ENCODE results near the gene AGAP2. TPM values are rescaled to one million over a fixed set of nuclear protein-coding genes. Genes with fewer than 3 reads are reported as not detected.

Gene AGAP2
- total and polyA plus RNA-seq, 9 of the 15 experiments (the other 6 are each of a cell fraction or from before 2014, with no cell fraction given) = 0.04 to 0.77 (median 0.28) TPM; not detected in 1

GRCh38 chr12:57766464-57767304, 28.1 kb upstream of the AGAP2 start, which contains the start of gene CYP27B1 (continued):
- TF ChIP-seq HNRNPUL1 (IDR thresholded peaks at IDR 0.05; ENCODE audit: low read length) (no peak), RFX5 (IDR thresholded peaks at IDR 0.05; ENCODE audit: low read depth, low read length) (no peak), ZBTB5 (IDR thresholded peaks at IDR 0.05) (peak; percentile 67), JUND (IDR thresholded peaks at IDR 0.05; ENCODE audit: borderline replicate concordance, low read depth, low read length) (no peak), JUND (tag; IDR thresholded peaks at IDR 0.05; ENCODE audit: borderline replicate concordance, low read depth, low read length) (no peak), CXXC5 (CRISPR knock-in tag; IDR thresholded peaks at IDR 0.05) (no peak), MGA (IDR thresholded peaks at IDR 0.05) (no peak), CTCF (IDR thresholded peaks at IDR 0.05 in 2 of 3, conservative IDR thresholded peaks at IDR 0.05 in 1 of 3; ENCODE audit: insufficient read depth in 2 of 3, low read depth in 1 of 3, low read length in 3 of 3) (0 out of 6 replicates have a peak, but pooled peaks of 1 of the 3 experiments have one; percentile 2), VEZF1 (CRISPR knock-in tag; IDR thresholded peaks at IDR 0.05) (peak; percentile 73)
